GM19467 (cell line): ENCODE measurements around the gene EEFSEC.

ENCODE experiments used
- ATAC-seq: cut with Tn5 transposase; IDR thresholded peaks from one replicate; pipeline ENCODE4 v1.9.1; 2021; ENCODE audit warnings: mild to moderate bottlenecking, moderate library complexity; ENCODE audit not compliant: unreplicated experiment

Gene EEFSEC

GRCh38 chr3:128432971-128433836, 279.9 kb downstream of the EEFSEC start:
- no peak for ATAC-seq

- no peak for ATAC-seq
Measured at GRCh38 chr3:128433837-128434165, 280.5 kb downstream of the EEFSEC start.

- ATAC-seq, result no peak
Measured at GRCh38 chr3:128434524-128434923, 281.2 kb downstream of the EEFSEC start.

- no peak for ATAC-seq
Measured at GRCh38 chr3:128435058-128435457, 281.8 kb downstream of the EEFSEC start.

DNA sequence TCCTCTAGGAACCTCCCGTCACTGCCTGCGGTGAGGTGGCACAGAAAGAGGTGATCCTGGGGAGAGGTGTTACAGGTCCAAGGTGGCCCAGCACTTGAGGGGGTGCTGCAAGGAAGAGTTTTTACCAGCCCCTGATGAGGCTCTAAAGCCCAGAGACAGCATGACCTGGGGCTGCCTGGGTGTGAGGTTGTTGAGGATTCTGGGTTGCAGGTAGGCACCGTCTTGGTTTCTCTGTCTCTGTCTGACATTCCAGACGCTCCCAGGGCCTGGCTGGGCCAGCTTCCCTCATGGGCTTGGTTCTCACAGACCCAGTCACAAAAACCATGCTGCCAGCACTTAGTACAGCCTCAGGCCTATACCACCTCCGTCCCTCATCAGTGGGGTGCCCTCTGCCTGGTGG, 282.3 kb downstream of the EEFSEC start:
- no peak for ATAC-seq

DNA sequence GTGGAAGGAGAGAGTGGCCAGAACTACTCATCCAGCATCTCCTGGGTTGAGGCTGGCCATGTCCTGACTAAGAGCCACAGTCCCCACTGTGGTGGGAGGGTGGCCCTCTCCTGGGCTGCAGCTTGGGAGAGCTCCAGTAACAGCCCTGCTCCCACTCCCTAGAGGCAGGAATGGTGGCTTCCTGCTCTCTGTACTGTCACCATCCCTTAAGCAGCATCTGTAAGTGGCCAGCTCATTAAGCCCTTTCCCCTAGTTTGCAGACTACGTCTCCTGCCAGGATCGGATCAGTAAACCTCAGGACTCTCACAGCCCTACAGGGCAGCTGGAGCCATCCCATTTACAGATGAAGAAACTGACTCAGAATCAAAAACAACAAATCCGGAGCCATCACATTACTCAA, 282.9 kb downstream of the EEFSEC start:
- no peak for ATAC-seq

DNA sequence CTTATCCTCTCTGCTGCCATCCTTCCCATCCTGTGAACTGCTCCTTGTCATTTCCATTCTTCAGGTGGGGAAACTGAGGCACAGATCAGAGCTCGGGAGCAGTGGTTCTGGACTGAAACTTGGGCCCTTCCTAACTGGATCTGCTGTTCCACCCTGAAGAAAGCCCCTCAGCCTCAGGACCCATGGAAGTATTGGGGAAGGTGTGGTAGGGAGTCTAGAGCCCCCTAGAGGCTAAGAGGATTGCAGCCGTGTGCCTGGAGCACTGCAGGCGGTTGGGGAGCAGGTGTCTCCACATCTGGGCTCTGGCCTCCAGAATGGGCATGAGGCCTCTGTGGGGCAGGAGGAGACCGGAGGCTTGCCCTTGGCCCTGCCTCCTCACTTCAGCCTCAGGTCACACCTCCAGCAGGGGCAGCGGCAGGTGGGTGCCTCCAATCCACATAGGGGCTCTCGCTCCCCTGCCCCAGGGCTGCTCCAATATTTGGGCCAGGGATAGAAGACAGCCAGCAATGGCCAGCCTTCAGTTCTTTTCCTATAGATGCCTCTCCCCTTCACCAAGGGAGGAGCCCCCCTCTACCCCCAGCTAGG, 285.3 kb downstream of the EEFSEC start:
- no peak for ATAC-seq

DNA sequence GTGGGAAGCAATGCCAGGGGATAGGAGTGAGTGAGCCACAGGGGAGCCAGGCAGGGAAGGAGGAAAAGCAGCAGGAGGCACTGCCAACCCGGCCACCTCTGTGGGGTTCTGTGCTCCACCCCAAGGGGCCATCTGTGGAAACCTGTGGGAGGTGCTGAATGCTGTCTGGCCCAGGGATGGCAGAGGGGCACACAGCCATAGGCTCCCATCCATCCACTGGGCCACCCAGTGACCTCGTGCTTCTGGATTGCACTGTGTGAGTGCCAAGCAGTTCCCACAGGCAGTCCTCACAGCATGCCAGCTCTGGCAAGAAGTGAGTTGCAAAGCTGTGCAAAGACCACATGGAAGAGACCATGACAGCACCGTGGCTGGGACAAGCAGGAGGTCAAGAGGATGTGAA, 285.9 kb downstream of the EEFSEC start:
- ATAC-seq, result no peak

DNA sequence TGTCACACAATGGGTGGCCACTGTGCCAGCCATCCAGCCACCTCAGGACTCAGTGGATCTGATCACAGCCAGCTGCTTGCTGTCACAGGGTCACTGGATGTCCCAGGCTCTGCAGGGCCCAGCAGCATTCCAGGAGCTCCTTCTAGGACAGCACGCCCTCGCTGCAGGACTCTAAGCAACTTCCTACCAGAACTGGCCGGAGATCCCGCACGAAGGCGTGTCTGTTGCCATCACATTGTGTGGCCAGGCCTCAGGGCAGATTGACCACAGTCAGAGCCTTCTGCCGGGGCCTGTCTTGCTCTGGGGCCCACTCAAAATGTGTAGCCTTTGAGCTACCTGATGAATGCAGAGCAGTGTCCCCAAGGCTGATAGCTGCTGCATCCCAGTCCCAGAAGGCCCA, 288.8 kb downstream of the EEFSEC start:
- no peak for ATAC-seq

- ATAC-seq, result no peak
Measured at GRCh38 chr3:128442949-128443348, 289.7 kb downstream of the EEFSEC start.

- no peak for ATAC-seq
Measured at GRCh38 chr3:128443771-128444170, 290.5 kb downstream of the EEFSEC start.

DNA sequence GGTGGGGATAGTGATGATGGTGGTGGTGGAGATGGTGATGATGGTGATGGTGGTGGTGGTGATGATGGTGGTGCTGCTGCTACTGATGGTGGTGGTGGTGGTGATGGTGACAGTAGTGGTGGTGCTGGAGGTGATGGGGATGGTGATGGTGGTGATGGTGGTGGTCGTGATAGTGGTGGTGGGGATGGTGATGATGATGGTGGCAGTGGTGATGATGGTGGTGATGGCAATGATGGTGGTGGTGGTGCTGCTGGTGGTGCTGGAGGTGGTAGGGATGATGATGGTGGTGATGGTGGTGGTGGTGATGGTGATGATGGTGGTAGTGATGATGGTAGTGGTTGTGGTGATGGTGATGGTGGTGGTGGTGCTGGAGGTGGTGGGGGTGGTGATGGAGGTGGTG, 292.1 kb downstream of the EEFSEC start:
- no peak for ATAC-seq

DNA sequence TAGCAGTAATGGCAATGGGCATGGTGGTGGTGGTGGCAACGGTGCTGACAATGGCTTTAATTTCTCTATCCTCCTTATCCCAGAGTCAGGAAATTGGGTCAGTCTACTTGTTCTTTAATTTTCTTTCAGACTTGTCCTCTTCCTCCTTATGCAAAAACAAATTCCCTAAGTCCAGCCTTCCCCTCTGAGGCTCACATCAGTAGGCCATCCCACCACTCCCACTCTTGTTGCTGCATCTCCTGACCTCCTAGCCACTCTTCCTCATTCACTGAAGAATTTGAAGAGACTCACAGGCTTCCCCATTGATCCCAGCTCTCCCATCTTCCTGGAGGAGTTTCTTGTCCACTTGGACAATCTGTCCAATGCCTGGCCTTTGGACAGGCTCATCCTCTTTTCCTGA, 293.5 kb downstream of the EEFSEC start:
- no peak for ATAC-seq

DNA sequence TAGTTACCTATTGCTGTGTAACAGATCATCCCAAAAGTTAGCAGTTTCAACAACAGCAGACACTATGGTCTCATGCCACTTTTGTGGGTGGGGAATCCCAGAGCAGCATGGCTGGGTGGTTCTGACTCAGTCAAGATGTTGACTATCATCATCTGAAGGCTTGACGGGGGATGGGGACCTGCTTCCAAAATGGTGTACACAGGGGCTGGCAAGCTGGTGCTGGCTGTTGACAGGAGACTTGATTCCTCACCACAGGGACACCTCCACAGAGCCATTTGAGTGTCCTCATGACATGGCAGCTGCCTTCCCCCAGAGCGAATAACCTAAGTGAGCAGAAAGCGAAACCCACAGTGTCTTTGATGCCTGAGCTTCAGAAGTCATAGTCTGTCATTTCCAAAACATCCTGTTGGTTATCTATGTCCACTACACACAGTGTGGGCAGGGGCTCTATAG, 294.3 kb downstream of the EEFSEC start:
- ATAC-seq, result no peak

DNA sequence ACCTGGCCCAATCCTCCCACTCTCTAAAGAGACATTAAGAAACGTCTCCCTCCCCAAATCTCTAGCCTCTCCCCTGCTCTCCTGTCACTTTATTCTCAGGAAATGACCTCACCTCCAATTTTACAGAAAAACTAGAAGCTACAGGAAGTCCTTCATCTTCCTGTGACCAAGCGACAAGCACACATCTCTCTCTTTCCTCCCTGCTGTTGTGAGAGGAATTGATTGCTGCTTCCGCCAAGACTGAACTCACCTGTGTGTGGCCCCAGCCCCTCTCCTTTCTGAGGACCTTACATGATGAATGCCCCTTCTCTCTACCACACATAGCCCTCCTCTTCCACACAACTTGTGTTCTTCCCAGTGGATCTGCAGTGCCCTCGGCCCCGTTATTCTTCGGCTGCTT, 295.2 kb downstream of the EEFSEC start:
- no peak for ATAC-seq

DNA sequence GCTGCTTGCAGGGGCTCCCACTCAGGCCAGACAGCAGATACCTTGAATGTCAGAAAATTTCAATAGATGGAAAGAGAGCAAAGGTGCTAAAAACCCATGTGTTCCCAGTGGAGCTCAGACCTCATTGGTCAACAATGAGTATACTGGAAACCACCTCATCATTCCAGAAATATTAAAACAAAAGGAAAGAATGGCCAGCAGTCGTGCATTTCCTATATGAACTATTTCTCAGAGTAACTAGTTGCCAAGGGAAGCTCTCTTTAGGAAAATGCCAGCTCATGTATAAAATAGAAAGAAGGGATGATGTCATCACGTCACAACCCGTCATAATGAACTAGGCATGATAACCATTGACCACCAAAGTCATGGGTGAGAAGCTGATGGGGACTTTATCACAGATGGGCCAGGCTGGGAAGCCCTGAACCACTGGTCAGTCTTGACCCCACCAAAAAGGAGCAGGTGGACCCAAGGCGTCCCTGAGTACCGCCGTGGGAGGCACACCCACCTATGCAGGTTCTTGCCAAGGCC, 295.9 kb downstream of the EEFSEC start:
- ATAC-seq, result no peak

GRCh38 chr3:128452120-128452519, 298.8 kb downstream of the EEFSEC start:
- ATAC-seq, result no peak

DNA sequence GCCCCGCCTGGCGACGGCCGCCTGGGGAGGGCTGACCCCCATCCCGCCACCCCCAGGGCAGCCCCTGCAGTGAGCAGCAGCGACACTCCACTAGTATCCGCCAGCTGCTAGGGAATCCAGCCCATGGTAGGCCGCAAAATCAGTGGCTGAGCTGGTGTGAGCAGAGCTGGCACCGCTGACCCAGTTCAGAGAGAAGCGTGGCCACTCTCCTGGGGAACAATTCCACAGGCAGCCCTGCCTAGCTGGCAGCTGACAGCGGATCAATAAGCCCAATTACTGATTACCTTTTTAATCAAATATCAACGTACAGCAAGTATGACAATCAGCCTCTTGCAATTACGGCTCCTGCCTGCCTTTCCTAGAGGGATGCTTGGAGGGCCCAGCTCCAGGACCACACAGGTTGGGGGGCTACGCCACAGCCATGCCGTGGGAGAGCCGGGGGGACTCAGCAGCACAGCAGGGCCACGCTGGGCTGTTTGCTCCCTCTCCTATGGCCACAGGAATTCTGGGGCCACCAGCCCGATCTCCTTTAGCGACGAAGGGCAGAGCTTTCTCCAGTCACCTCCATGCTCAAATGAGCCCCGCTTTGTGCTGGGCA, 299.5 kb downstream of the EEFSEC start:
- ATAC-seq, result no peak

GRCh38 chr3:128453501-128454309, 300.4 kb downstream of the EEFSEC start:
- ATAC-seq, result no peak

- no peak for ATAC-seq
Measured at GRCh38 chr3:128454310-128454618, 301.0 kb downstream of the EEFSEC start.

GRCh38 chr3:128455116-128455515, 301.8 kb downstream of the EEFSEC start:
- no peak for ATAC-seq
